ENCODE measurements around the gene ADAMTSL2.

ADAMTSL2 gene

DNA sequence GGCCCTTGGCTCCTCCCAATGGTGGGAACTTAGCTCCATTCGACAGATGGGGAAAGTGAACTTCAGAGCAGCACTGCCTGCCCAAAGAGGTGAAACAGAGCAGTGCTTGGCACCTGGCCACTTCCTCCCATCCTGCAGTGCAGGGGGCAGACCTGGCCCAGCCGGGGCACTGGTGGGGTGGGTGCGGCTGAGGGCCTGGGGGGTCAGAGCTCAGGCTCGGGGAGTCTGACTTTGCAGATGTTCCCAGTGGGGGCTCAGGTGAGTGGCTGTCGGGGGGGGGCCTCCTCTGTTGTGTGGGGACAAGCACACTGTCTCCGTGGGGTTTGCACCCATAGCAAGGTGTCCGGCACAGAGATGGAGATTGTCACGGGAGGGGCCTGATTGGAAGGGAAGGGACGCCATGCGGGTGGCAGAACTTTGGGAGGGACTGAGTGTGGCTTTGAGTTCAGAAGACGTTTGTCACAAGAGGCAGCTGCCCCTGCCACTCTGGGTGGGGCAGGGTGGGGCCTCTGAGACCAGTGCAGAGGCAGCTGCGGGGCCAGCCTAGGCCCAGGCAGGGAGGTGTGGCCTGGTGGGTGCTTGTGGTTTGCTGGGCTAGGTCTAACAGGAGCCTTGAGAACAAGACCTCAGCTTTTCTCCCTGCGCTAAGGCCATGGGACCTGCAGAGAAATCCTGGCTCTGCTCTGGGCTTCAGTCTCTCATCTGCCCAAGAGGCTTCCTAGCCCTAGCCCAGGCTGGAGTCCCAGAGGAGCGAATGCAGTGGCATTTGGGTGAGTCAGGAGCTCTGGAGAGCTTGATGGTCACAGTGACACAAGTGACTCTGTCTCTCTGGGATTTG, 12.2 kb upstream of the ADAMTSL2 start:
- no peak overlapping the region for H3K4me3 ChIP-seq (ENCODE audit: control insufficient read depth, low read depth, low read length)
- DNase-seq (ENCODE audit: low read depth), result no peak
- no peak for TF ChIP-seq CTCF (IDR thresholded peaks at IDR 0.05; ENCODE audit: control insufficient read depth, insufficient read depth, low read depth, low read length, missing control alignments)

GRCh38 chr9:133523106-133523505, 11.4 kb upstream of the ADAMTSL2 start:
- no peak for DNase-seq (ENCODE audit: low read depth)
- H3K4me3 ChIP-seq (ENCODE audit: control insufficient read depth, low read depth, low read length), result no peak overlapping the region
- TF ChIP-seq CTCF (IDR thresholded peaks at IDR 0.05; ENCODE audit: control insufficient read depth, insufficient read depth, low read depth, low read length, missing control alignments), result no peak

DNA sequence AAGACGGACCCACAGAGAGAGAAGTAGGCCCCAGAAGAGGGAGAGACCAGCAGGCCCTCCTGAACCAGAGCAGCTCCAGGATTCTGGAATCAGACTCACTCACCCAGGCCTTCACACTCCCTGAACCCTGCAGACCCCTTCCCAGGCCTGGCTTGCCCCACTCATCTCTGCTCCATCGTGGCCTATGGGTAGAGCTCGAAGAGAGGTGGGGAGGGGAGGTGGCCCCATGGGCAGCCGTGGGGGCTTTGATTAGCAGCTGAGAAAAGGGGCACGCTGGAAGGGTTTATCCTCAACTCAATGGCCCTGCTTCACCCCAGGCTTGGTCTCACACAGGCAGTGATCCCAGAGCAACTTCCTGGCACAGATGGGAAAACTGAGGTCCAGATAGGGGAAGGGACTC, 10.4 kb upstream of the ADAMTSL2 start:
- no peak for DNase-seq (ENCODE audit: low read depth)
- no peak for TF ChIP-seq CTCF (IDR thresholded peaks at IDR 0.05; ENCODE audit: control insufficient read depth, insufficient read depth, low read depth, low read length, missing control alignments)
- no peak overlapping the region for H3K4me3 ChIP-seq (ENCODE audit: control insufficient read depth, low read depth, low read length)

- H3K4me3 ChIP-seq (ENCODE audit: control insufficient read depth, low read depth, low read length), result no peak within 1 kb of the TSS
- no peak for TF ChIP-seq CTCF (IDR thresholded peaks at IDR 0.05; ENCODE audit: control insufficient read depth, insufficient read depth, low read depth, low read length, missing control alignments)
- DNase-seq (ENCODE audit: low read depth), result no peak
Measured at GRCh38 chr9:133524679-133525228, 9.8 kb upstream of the ADAMTSL2 start, which contains the start of gene MYMK. MYMK (minus strand) TSS chr9:133524959; CDS start chr9:133524844, 115 bp downstream.

- H3K4me3 ChIP-seq (ENCODE audit: control insufficient read depth, low read depth, low read length), result no peak overlapping the region
- no peak for DNase-seq (ENCODE audit: low read depth)
- TF ChIP-seq CTCF (IDR thresholded peaks at IDR 0.05; ENCODE audit: control insufficient read depth, insufficient read depth, low read depth, low read length, missing control alignments), result no peak
Measured at GRCh38 chr9:133525677-133526076, 8.8 kb upstream of the ADAMTSL2 start.

- TF ChIP-seq CTCF (IDR thresholded peaks at IDR 0.05; ENCODE audit: control insufficient read depth, insufficient read depth, low read depth, low read length, missing control alignments), result no peak
- no peak for DNase-seq (ENCODE audit: low read depth)
- H3K4me3 ChIP-seq (ENCODE audit: control insufficient read depth, low read depth, low read length), result no peak overlapping the region
Measured at GRCh38 chr9:133526721-133527321, 7.7 kb upstream of the ADAMTSL2 start.

All from AG09309 (cell line).